GM19238 (cell line): Measurements from ENCODE around the gene MSH3.
"Not testable (repeated sequence)": the region's sequence is repeated elsewhere in the genome, so short reads cannot be mapped to it uniquely, and the experiment has no call there.

Source experiments
- DNase-seq: peaks from one replicate; pipeline ENCODE4 v3.0.0; 2011; ENCODE audit warnings: low spot score; ENCODE audit not compliant: insufficient read length

The MSH3 gene

DNA sequence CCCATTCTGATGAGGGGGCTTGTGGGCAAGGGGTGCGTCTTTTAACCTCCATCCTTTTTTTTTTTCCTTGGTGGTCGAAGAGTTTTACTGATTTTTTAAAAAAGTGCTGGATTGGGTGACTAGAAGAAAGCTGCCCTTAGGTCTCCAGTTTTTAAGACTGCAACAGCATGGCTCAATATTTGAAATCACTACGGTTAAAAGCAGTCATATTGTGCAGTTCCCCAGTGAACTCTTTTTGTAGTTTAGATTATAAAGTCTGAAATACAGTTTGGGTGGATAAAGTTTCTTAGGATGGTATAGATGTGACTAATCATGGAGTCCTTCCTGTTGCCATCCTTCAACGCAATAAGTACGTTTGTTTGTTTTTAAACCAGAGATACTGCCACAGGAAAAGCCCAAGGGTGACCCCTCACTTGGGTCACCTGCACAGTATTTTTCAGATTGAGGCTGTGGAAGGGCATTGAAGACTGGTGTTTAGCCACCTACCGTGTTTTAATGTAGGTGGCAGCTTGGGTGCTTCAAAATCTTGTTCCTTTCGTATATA is 851 bp downstream of the MSH3 start:
- DNase-seq, result no peak

DNA sequence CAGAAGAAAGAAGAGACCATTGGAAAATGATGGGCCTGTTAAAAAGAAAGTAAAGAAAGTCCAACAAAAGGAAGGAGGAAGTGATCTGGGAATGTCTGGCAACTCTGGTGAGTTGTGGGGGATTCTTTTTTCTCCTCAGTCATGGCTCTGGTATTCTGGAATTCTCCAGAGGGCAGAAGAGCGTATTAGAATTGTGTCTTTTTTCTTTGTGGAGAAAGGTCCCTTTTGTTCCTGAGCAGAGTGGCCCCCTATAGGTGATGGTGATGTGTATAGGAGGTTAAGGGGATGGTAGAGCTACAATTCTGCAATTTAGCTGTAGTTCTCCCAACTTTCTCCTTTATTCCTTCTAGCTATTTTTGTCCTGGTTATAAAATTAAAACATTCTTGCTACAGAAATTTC is 2.0 kb downstream of the MSH3 start:
- DNase-seq, result no peak

GRCh38 chr5:80659106-80659505 is 4.7 kb downstream of the MSH3 start:
- DNase-seq, result no peak

DNA sequence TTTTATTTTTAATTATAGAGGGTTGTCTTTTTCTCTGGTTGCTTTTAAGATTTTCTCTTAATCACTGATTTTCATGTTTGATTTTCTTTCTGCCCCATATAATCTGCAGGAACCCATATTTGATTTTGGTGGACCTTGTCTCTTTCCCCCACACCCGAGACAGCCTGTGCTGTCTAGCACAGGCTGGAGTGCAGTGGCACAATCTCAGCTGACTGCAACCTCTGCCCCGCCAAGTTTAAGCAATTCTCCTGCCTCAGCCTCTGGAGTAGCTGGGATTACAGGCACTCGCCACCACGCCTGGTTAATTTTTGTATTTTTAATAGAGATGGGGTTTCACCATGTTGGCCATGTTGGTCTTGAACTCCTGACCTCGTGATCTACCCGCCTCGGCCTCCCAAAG is 6.2 kb downstream of the MSH3 start:
- not testable (repeated sequence) for DNase-seq

DNA sequence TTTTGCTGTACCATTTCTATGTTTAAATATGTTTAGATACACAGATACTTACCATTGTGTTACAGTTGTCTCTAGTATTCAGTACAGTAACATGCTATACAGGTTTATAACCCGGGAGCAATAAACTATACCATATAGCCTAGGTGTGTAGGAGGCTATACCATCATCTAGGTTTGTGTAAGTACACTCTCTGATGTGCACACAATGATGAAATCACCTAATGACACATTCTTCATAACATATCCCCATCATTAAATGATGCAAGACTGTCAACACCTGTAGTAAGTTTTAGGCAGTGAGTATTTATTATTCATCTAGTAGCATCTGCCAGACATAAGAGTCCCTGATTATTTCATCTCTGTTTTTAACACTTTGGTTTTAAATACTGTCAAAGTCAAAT is 7.7 kb downstream of the MSH3 start:
- no peak for DNase-seq

GRCh38 chr5:80665057-80665456 is 10.6 kb downstream of the MSH3 start:
- DNase-seq, result no peak

GRCh38 chr5:80667384-80667783 is 12.9 kb downstream of the MSH3 start:
- DNase-seq, result no peak

DNA sequence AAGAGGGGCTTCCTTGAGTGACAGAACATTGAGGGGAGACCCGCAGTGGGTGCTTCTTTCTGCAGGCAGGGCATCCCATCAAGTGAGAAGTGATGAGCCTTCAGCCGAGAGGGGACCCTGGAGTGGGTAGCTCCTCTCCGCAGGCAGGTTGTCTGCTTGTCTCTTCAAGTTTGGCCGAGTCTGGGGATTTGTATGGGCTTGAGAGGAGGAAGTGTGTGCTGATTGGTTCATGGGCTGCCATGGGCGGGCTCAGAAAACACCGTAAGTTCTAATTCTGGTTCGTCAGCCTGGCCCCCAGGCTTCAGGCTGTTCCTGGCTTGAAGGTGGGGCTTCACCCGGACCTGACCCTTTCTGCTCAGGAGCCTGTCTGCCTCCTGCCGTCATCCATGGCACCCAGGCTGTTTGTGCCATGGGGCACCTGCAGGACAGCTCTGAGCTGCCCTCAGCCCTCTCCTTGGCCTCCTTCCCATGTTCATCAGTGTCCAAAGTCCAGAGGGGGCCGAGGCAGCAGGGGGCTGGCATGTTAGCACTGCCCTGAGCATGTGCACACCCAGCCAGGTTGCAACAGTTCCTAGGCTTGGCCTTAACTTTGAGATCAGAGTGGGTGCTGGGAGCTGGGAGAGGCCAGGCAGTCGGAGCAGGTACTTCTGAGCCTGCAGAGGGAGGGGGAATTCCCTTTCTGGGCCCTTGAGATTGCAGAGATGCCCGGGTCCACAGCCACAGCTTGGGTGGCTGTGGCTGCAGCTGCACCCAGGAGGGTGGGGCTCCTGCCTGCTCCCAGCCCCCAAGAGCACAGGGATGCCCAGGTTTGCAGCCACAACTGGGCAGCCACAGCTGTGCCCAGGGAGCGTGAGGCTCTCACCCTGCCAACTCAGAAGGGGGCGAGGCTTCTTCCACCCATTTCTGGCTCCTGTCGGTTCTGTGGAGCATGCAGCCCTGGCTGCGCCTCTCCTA is 13.8 kb downstream of the MSH3 start:
- no peak for DNase-seq

DNA sequence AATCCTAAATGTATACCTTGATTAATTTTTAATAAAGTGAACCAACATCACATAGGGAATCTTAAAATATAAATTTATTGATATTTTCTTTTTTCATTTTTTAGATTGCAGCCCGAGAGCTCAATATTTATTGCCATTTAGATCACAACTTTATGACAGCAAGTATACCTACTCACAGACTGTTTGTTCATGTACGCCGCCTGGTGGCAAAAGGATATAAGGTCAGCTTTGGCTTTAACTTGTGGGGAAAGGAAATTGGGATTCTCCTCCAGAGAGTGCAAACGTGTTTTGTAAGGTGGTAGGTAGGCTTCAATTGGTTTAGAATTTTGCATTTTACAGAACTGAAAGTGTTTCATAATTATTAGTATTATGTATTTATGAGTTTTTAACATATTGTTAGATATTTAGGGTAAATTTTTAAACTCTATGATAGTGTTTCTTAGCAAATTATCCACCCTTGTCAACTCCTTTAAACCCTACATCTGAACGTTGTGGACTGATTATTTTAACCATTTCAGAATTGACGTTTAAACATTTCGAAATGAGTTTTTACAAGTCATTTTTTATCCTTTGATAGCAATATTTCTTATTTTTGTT is 17.8 kb downstream of the MSH3 start:
- peak; percentile 24 for DNase-seq

- no peak for DNase-seq
Observed at GRCh38 chr5:80676706-80677105, 22.3 kb downstream of the MSH3 start.

- no peak for DNase-seq
Observed at GRCh38 chr5:80686757-80687156, 32.3 kb downstream of the MSH3 start.

DNA sequence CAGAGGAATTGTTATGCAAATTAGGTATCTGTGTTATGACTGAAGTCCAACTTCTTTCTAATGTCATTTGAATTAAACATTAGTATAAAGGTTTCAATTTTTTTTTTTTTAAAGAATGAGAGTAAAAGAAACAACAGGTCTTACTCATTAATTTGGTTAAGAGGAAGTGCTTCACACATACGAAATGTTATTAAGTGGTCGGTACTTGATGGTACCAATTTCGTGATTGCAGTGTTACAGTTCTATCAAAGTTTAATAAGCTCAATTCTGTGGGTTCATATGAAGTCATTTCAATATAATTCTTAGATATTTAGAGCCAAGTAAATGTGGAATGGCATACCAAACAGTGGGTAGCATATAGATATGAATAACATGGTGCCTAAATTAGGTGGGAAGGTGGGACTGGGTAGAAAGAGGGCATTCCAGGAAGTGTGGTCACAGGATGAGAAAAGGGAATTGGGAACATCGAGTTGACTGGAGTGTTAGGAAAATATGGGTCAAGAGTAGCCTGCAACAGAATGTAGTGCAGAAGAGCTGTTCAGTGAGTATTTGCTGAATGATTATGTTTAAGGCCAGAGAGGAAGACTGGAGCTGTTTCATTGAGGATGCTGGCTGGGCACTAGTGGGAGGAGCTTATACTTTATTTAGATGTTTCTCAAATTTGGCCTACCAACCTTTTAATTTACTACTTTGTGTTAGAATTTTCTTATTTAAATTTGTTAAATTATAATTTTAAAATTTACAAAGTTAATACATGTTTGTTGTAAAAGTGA is 34.4 kb downstream of the MSH3 start:
- no peak for DNase-seq

- no peak for DNase-seq
Observed at GRCh38 chr5:80689627-80690026, 35.2 kb downstream of the MSH3 start.

GRCh38 chr5:80695666-80696065 is 41.2 kb downstream of the MSH3 start:
- DNase-seq, result no peak

DNA sequence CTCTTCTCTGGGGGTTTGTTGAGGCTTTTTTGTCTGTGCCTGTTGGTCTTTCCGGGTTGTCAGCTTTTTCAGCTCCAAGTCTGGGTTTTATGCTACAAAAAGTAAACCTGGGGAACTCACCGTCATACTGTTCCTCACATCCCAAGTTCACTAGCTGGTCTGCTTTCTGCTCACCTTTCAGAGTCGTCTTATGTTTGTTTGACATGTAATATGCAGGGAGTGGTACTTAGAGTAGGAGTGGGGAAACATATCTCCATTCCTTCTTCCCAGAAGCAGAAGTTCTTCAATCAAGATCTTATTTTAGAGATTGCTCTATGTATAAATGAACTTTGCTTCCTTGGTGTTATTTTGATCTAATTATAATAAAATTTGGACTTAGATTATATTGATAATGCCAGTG is 42.0 kb downstream of the MSH3 start:
- DNase-seq, result no peak

DNA sequence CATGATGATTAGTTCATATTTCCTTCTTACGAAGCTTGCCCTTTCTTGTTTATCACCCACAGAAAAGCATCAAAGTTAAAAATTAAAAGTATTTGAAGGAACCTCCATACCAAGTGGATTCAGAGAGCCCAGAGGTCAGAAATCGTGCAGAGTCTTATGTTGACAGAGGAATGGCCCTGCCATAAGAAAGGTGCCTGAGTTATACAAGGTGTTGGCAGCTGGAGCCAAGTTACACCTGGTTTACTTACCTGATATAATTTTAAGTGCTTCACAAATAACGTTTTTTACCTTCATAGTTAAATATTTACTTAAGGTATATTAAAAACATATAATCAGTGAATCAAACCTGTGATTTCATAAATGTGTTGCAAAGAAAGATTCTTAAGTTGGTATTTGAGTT is 42.6 kb downstream of the MSH3 start:
- no peak for DNase-seq

DNA sequence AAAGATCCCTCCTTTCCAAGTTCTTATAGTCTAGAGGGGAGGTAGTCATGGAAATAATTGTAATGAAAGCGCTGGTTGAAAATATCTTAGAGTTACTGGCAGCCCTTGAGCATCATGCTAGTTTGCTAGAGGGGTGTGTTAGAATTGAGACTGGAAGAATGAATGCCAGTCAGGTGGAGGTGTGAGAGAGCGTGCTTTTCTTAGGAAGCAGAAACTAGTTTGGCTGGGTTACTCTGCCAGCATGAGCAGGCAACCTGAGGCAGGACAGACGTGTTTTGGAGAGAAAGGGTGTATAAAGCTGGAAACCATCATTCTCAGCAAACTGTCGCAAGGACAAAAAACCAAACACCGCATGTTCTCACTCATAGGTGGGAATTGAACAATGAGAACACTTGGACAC is 43.9 kb downstream of the MSH3 start:
- no peak for DNase-seq

- DNase-seq, result no peak
Observed at GRCh38 chr5:80701597-80701996, 47.1 kb downstream of the MSH3 start.

- no peak for DNase-seq
Observed at GRCh38 chr5:80703291-80703690, 48.8 kb downstream of the MSH3 start.

GRCh38 chr5:80703747-80704146 is 49.3 kb downstream of the MSH3 start:
- no peak for DNase-seq

- no peak for DNase-seq
Observed at GRCh38 chr5:80704221-80704620, 49.8 kb downstream of the MSH3 start.

- DNase-seq, result no peak
Observed at GRCh38 chr5:80705216-80705769, 50.8 kb downstream of the MSH3 start.
